Osteoblast (primary cell): ENCODE results near the gene ATXN1L. TPM values are rescaled to one million over a fixed set of nuclear protein-coding genes. Genes with fewer than 3 reads are reported as not detected.

Experiments used
- DNase-seq: peaks from one replicate; pipeline ENCODE4 v3.0.0; 2011; ENCODE audit warnings: low spot score, mixed read lengths; ENCODE audit not compliant: insufficient read length; ENCODE audit errors: missing footprints
- H2AFZ ChIP-seq: 2 replicates; pipeline ENCODE4 v1.6.0; 2011; ENCODE audit warnings: mild to moderate bottlenecking, low read length
- H3K27ac ChIP-seq: 2 replicates; pipeline ENCODE4 v1.5.1; 2011; ENCODE audit warnings: mild to moderate bottlenecking, low read depth, low read length, moderate library complexity
- H3K27me3 ChIP-seq: 2 replicates; pipeline ENCODE4 v1.6.0; 2012; ENCODE audit warnings: mild to moderate bottlenecking, control low read depth, inconsistent platforms, low read length, moderate library complexity; ENCODE audit not compliant: insufficient read depth
- H3K36me3 ChIP-seq: 2 replicates; pipeline ENCODE4 v1.5.1; 2011; ENCODE audit warnings: mild to moderate bottlenecking, low read length, control low read depth, moderate library complexity; ENCODE audit not compliant: insufficient read depth
- H3K4me1 ChIP-seq: 2 replicates; pipeline ENCODE4 v1.5.1; 2011; ENCODE audit warnings: mild to moderate bottlenecking, low read length, control low read depth, moderate library complexity; ENCODE audit not compliant: insufficient read depth
- H3K4me2 ChIP-seq: 2 replicates; pipeline ENCODE4 v1.6.0; 2011; ENCODE audit warnings: mild to moderate bottlenecking, low read length; ENCODE audit not compliant: insufficient read depth
- H3K4me3 ChIP-seq: fragments of 200-600 bp; sonication (generic); 3 replicates; pipeline ENCODE4 v1.5.1; 2012; ENCODE audit warnings: mild to moderate bottlenecking, low read length, inconsistent platforms; ENCODE audit not compliant: insufficient read depth
- H3K79me2 ChIP-seq: 2 replicates; pipeline ENCODE4 v1.6.0; 2012; ENCODE audit warnings: mild to moderate bottlenecking, low read length, control low read depth, inconsistent platforms; ENCODE audit not compliant: insufficient read depth
- H3K9me3 ChIP-seq: 2 replicates; pipeline ENCODE4 v1.5.1; 2011; ENCODE audit warnings: low read depth, low read length, control low read depth
- H4K20me1 ChIP-seq: 2 replicates; pipeline ENCODE4 v1.6.0; 2012; ENCODE audit warnings: mild to moderate bottlenecking, low read length, control low read depth; ENCODE audit not compliant: insufficient read depth
- CTCF ChIP-seq: IDR thresholded peaks from 2 replicates; pipeline ENCODE4 v1.5.1; 2011; ENCODE audit warnings: mild to moderate bottlenecking, low read depth, low read length, moderate library complexity; ENCODE audit errors: extremely low read depth
- total RNA-seq: library from RNA; depleted of rRNA; stranded (reverse); fragments of >200 nt; gene quantifications from 2 replicates; pipeline ENCODE4 v1.2.3, GENCODE V29; 2012

Gene ATXN1L
- total RNA-seq, 1 donor = 15.9 TPM

- Histone ChIP-seq H3K36me3 (peaks cover 18% of the 10 kb centered on the region), H3K27ac (no peak overlapping the region), H3K4me3 (no peak overlapping the region), H3K4me2 (no peak overlapping the region), H3K79me2 (no peaks in the 10 kb centered on the region), H3K27me3 (no peaks in the 10 kb centered on the region), H3K4me1 (peaks cover 10% of the 10 kb centered on the region), H2AFZ (no peak overlapping the region), H3K9me3 (no peaks in the 10 kb centered on the region), H4K20me1 (no peaks in the 10 kb centered on the region)
- no peak for DNase-seq
- TF ChIP-seq CTCF = no peak
Observed at GRCh38 chr16:71878911-71879310, 33.1 kb downstream of the ATXN1L start.

DNA sequence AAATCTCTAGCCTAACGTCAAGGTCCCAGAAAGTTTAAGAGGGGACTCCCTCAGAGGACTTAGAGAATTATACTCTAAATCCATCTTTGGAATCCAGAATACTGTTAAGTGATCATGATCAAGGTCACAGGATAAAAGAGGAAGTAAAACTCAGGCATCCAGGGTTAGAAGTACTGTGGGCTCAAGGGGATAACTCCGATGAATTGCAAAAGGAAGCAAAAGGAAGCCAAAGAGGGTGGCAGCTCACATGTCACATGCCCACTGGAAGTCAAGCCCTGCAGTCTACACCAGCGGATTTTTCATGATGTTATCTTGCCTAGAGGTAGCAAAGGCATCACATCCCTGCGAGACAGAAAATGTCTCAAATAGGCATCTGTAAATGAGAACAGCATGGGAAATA is 34.4 kb downstream of the ATXN1L start:
- Histone ChIP-seq H3K4me3 (no peak overlapping the region), H3K79me2 (no peaks in the 10 kb centered on the region), H3K27ac (no peak overlapping the region), H3K4me2 (no peak overlapping the region), H2AFZ (no peak overlapping the region), H4K20me1 (no peaks in the 10 kb centered on the region), H3K27me3 (no peaks in the 10 kb centered on the region), H3K4me1 (peaks cover 13% of the 10 kb centered on the region), H3K9me3 (no peaks in the 10 kb centered on the region), H3K36me3 (peaks cover 18% of the 10 kb centered on the region)
- TF ChIP-seq CTCF = no peak
- DNase-seq = no peak

DNA sequence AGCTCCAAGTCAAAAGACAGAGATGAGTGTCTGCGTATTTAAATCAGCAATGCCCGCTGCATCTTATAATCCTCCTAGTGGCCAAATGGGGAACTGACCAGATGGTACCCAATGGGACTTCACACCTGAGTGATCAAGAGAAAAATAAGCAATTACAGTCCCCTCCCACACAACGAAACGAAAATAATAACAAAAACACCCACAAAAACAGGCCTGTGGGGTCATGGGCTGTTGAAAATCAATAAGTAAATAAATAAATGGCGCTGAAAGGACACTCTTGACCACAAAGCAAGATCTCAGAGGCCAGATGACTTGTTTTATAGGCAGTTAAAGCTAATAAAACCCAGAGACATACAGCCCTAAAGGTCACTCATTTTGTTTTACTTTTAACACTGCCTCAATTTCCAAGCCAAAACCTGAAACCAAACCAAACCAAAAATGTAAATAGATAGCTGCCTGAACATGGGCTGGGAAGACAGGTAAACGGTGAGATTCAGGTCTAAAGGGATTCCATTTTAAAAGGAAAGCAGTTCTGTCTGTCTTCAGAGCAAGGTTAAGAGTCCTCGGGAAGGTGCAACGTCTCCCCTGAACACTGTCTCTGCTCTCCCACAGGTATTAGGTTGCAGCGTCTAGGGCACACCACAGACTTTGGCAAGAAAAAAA is 36.9 kb downstream of the ATXN1L start:
- DNase-seq = peak; percentile 96
- no peak overlapping the region for H3K27ac ChIP-seq
- peak; percentile 91 for TF ChIP-seq CTCF
- H2AFZ ChIP-seq = no peak overlapping the region
- no peaks in the 10 kb centered on the region for H4K20me1 ChIP-seq
- peak overlapping the region; percentile 88 for H3K4me3 ChIP-seq
- peaks cover 13% of the 10 kb centered on the region for H3K4me1 ChIP-seq
- H3K4me2 ChIP-seq = peak overlapping the region; percentile 90
- H3K27me3 ChIP-seq = no peaks in the 10 kb centered on the region
- H3K79me2 ChIP-seq = no peaks in the 10 kb centered on the region
- peaks cover 15% of the 10 kb centered on the region for H3K36me3 ChIP-seq
- no peaks in the 10 kb centered on the region for H3K9me3 ChIP-seq

DNA sequence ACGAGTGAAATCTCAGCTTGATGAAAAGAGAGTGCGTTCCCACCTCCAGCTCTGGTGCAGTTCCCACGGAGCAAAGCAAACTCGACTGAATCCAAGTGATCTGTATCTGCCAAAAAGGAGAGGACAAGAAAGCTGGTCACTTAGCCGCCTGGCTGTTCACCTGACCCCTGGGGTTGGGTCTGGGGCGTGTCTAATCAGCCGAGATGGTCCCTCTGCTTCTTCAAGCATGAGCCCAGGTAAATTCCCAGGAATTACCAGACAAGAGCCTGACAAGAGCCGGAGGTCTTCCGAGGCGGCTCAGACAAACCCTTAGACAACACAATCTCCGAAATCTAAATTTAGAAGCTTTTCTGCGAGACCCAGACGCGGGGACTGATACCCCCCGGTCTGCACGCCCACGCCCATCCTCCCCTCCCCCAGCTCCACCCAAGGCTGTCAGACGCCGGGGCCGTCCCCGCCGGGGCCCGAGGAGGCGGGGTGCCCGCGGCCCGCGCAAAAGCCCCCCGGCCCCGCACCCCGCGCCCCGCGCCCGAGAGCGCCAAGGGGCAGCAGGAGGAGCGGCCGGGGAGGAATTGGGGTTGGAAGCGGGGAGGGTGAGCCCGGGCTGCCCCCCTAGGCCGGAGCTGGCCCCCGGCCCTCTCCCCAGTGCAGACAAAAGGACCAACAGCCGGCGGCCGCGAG is 37.5 kb downstream of the ATXN1L start:
- no peaks in the 10 kb centered on the region for H3K27me3 ChIP-seq
- H3K4me3 ChIP-seq = peak overlapping the region; percentile 88
- H3K4me1 ChIP-seq = peaks cover 13% of the 10 kb centered on the region
- peaks cover 15% of the 10 kb centered on the region for H3K36me3 ChIP-seq
- DNase-seq = peak; percentile 87
- H3K9me3 ChIP-seq = no peaks in the 10 kb centered on the region
- no peaks in the 10 kb centered on the region for H4K20me1 ChIP-seq
- peak overlapping the region; percentile 99 for H2AFZ ChIP-seq
- peak; percentile 13 for TF ChIP-seq CTCF
- peak overlapping the region; percentile 90 for H3K4me2 ChIP-seq
- H3K79me2 ChIP-seq = no peaks in the 10 kb centered on the region
- H3K27ac ChIP-seq = peak overlapping the region; percentile 41
